RPMI8226 (cell line): ENCODE results near the gene NUDCD3.
A peak's percentile ranks its signal among the peaks of the same experiment; 100 is the strongest.

Experiments
- DNase-seq: peaks from one replicate; pipeline ENCODE4 v3.0.0-alpha.2; 2015

Gene NUDCD3

DNA sequence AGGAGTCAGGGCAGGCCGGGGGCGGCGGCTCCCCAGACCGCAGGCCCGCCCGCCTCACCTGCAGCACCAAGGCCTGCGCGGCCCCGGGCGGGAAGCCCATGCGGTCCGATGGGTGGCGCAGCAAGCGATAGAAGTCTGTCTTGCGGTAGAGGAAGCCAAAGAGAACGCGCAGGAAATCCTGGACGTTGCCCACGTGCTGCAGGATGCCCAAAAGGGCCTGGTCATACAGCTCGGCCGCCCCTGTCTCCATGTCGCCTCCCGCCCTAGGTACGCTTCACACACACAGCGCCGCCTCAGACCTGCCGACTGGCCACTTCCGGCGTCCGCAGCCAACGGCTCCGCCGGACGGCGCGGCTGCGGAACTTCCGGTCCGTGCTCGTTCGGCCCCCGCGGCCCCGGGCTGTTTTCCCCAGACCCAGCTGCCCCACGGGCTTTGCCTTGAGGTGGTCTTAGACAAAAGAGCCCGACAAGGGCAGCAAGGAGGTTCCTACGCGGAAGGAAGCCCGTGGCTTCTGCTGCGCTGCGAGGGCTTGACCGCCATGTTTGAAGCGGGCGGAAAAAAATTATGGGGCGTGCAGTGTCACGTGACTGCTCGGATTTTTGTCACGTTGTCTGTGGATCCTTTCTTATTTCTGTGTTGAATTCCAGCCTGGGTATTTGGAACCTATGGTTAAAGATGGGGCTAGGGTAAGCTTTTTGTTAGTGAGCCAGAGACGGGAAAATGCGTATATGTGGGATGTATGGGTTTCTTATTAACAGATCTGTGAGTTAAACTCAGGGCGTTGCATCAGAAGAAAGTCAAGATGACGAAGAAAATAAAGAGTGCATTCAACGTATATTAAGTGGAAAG is at the start of gene NUDCD3:
Gene NUDCD3 (minus strand): TSS at position 308 of the 850 bp plus-strand sequence. CDS start 58 bp downstream, at position 250.
- peak; percentile 92 for DNase-seq

DNA sequence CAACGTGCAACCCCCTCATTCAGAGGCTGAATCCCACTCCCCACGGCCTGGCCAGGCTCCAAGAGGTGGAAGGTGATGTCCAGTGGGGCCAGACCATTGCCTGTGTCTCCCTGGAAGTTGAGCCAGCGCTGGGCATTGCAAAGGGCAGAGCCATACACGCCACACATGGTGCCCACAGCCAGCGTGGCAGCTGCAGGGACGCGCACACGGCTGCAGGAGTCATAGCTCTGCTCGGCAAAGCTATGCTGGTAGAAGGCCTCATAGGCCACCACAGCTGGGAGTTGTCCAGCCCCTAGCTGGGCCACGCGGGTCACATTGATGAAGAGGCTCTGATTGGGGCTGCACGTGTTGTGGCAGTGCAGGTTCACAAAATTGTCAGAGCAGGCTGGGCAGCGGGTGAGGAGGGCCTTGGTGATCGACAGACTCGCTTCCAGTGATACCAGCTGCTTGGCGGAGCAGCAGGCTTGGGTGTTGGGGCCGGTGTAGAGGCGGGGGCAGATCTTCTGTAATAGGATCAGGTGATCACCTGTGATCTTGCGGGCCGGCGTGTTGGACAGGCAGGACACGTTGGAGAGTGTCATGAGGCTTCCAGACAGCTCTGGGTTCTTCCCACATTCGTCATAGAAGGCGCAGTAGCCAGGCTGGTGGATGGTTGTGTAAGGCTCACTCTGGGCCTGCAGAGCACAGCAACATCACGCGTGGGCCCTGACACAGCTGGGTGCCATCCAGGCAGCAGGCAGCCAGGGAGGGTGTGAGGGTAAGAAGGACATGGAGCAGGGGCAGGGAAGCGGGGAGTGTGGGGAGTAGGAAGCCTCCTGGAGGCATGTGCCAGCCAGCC is 49.4 kb upstream of the NUDCD3 start:
- DNase-seq: no peak

DNA sequence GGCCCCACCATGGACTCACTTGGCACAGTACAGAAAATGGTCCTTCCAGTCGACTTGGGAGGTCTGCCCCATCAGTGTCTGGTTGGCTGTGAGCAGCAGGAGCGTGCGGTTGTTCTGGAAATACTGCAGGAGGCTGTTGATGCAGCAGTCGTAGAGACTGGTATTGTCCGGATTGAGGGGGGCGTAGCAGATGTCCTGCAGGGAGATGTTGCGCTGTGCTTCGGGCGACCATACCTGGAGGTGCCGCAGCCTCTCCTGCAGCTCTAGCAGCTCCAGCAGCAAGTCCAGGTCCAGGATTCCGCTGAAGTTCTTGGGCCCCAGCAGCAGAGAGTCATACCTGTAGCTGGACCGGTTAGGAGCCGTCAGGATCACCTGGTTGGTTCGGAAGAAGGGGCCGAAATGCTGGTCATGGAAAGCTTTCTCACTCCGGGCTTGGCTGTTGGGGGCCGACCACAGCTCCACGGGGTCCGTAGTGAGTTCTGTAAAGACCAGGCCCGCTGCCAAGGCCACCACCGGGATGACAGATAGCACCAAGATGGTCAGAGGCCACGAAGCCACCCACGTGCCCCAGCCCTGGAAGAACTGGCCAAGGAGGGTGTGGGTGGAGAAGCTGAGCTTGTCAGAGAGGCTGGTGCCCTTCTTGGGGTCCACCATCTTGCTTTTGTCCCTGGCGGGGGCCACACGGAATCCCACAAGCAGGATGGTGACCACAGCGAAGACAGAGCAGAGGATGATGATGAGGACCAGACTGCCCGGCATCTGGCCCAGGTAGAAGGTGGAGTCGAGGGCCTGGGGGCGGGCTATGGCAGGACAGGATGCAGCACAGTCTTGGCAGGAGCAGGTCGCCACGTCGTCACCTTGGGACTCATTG is 48.6 kb upstream of the NUDCD3 start:
- no peak for DNase-seq

DNA sequence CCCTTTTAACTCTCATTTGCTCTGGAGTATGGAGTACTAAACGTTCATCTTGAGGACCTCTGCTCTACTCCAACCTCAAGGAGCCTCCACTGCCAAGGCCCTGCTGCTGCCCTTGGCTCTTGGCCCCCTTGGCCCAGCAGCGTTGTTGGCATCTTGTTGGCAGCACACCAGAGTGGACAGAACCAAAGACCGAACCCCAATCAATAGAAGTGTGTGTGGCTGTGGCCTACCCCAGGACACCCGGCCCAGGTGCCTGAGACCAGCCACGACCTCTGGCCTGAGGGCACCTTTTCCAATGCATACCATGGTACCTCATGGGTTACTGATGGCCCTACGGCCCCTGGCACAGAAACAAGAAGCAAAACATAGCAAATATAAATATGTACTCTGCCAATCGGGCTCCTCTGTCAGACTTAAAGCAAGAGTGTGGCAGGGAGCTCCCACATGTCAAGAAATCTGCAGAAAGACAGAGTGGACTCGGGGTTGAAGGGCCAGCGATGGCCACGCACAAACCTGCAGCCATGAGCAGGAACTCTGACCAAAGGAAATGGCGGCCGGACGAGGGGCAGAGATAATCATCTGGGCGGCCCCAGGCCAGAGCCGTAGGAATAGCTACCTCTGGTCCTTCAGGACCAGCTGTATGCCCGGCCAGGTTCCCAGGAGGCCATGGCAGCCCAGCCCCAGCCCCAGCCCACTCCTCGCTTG is 47.8 kb upstream of the NUDCD3 start:
- no peak for DNase-seq

DNA sequence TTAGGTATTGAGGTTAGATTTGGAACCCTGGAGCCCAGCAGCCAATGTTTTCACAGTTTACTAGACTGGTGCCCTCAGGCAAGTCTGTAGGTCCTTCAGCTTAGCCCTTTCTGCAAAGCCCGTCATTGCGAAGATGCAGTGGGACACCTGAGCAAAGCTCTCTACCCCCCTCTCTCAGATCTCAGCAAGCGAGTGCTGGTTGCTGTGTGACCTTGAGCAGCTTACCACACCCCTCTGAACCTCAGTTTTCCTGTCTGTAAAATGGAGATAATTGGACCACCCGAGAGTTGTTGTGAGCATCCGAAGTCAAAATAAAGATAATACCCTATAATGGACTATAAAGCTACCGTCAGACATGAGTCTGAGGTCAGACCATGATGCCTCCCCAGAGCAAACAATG is 47.0 kb upstream of the NUDCD3 start:
- no peak for DNase-seq

DNA sequence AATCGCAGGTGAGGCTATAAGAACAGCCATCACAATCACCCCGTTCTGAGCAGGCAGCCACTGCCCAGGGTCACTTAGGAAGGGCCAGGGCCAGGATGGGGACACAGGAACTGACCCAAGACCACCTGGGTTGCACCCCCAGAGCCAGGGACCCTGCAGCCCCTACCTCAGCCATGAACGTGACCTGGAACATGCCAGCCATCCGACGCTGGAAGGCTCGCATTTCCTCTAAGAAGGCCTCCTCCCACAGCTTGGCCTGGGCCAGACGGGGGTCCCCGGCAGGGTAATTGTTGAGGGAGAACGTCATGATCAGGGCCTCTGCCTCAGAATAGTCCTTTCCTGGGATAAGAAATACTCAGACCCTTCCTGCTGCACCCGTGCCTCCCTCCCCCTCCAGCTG is 45.6 kb upstream of the NUDCD3 start:
- DNase-seq: no peak

DNA sequence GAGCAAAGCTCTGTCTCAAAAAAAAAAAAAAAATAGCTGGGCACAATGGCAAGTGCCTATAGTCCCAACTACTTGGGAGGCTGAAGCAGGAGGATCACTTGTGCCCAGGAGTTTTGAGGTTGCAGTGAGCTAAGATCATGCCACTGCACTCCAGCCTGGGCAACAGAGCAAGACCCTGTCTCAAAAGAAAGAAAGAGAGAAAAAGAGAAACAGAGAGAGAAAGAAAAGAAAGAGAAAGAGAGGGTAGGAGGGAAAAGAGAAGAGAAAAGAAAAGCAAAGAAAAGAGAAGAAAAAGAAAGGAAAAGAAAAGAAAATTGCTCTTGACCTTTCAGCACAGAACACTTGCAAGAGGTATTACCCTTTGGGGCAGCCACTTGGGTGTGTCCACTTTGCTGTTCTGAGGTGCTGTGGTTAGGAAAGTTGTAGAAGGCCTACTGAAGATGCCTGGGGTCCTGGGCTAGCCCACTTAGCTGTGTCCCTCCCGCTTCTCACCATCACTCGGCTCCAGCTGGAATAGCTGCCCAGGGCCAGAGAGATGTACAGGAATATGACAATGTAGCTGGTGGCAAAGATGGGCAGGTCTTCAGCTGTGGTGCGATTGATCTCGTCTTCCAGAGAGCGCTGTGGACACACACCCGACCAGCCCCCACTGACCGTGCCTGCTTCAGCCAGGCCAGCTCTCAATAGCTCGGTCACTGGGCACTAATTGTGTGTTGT is 45.0 kb upstream of the NUDCD3 start:
- no peak for DNase-seq

DNA sequence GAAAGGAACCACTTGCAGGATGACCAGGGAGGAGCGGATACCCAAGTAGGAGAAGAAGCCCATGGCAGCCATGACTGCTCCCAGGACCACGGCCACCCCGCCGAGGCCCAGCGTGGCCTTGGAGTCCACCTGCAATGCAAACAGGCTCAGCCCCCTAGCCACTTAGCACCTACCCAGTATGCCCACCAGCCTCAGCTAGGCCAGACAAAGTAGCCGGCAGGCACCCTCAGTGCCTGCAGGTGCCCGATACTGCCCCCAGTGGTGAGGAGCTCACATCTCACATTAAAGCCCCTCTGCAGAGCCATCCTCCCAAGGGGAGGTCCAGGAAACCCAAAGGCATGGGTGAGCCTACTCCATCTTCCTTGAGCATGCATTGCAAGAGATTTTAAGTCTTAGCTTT is 44.0 kb upstream of the NUDCD3 start:
- DNase-seq: peak; percentile 79

DNA sequence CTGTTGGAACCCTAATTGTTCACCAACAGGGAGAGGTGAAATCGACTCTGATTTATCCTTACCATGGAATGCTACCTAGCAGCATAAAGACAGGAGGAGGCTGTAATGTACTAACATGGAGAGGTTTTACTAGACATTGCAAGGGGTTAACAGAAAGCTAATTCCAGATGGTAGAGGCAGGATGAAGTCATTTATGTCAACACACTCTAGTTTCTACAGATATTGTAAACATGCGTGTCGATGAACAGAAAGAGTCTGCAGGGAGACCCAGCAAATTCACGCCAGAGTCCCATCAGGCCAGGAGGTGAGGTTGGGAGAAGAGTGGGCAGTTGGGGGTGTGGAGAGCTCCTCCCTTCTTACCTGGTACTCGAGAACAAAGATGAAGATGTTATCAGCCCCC is 43.6 kb upstream of the NUDCD3 start:
- DNase-seq: no peak

DNA sequence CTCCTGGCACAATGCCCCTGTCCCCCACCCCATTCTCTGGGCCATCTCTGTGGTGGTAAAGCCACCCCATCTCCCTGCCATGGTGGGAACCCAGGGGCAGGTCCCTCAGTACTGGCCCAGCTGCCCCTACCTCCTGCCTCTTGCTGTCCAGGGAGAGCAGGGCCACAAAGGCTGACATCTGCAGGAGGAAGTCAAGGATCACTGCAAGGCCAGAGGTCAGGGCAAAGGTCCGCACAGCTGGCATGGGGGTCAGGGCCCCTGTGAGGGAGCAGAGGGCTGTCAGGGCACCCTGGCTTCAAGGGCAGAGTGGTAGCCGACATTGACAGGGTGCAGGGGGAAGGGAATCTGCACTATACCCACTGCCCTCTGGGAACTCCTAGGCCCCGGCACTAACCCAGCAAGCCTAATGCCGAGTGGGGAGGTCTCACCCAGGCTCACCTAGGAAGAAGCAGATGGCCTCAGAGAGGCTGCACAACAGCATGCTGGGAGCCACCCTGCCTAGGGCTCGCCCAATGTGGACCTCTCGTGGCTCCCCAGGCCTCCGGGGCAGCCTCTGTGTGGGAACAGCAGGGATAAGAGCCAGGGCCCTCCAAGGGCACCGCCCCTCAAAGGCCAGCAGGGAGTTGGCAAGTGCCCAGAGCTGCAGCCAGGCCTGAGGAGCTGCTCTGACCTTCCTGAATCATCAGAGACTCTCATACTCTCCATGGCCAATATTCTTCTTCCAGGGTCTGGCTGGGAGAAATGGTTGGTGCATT is 43.0 kb upstream of the NUDCD3 start:
- DNase-seq: no peak

DNA sequence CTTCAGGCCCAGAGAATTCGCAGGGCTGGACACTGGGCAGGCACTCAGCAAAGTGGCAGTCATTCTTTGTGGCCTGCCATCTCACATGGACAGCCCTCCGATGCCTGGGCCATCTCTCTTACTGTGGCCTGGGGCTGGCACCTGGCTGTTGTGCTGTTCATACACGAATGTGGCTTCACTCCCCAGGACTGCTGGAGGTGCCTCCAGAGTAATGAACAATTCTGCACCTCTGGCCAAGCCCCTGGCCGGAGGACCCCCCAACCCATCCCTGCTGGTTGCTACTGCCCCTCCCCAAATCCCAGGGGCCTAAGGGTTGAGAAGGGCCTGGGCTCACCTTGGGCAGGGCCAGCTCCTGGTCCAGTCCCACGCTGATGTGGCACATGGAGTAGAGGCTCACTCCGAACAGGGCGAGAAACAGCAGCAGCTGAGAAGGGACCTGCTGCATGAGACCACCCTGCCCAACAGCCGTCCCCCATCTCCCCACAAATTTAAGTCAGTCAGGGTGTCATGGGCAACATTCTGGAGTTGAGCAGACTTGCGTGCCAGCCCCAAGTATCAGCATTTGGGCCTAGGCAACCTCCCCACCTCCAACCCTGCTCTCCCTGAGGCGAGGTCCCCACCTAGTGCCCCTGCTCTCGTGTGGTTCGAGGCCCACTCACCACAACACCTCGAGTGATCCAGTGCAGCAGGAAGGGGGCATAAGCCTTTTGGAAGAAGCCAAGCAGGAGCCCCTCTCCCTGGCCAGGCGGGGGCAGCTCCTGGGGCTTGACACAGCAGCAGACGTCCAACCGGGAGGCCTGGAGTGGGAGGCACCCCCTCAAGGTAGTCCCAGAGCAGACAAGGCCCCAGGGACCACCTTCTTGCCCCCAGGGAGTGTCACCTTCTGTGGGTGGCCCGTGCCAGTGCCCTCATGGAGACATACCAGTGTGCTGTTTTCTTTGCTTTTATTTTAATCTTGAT is 41.2 kb upstream of the NUDCD3 start:
- no peak for DNase-seq

DNA sequence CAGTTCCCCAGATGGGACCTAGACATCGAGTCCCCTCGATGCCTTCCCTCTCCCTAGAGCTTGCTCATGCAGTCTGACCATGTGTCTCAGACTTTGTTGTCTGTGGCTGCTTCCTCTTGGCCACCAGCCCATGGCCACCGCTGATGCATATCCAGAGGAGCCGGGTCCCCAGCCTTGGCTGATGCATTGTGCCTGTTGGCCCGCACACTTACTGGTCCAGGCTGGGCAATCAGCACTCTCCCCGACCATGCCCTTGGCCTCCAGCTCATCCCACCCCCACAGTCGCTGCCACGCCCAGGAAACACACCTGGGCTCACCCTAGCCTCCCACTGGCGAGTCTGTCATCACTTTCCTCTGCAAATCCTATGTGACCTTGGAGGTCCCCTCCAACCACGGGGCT is 40.5 kb upstream of the NUDCD3 start:
- peak; percentile 53 for DNase-seq

DNA sequence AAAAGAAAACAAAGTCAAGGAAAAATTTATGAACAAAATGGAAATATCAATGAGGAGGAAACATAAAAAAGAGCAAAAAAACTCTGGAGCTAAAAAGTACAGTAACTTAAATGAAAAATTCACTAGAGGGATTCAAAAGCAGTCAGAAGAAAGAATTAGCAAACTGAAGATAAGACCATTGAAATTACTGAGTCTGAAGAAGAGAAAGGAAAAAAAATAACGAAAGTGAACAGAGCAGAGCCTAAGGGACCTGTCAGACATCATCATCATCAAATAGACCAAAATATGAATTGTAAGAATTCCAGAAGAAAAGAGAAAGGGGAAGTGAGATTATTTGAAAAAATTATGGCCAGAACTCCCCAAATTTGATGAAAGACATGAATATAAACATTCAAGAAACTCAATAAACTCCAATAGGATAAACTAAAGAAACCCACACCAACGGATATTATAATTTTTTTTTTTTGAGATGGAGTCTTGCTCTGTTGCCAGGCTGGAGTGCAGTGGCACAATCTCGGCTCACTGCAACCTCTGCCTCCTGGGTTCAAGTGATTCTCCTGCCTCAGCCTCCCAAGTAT is 34.4 kb upstream of the NUDCD3 start:
- DNase-seq: no peak

DNA sequence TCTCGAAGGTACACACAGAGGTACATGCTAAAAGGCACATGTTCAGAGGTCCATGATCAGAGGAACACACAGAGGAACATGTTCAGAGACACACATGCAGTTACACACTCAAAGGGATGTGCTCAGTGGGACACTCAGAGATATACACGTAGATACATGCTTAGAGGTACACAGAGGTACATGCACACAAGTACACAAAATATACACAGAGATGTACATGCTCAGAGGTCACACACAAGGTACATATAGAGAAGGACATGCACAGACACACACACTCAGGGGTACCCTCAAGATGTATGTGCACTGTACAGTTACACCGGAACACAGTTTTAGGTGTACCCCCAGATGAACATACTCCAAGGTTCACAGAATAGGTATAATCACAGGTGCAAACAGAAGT is 31.9 kb upstream of the NUDCD3 start:
- DNase-seq: no peak

DNA sequence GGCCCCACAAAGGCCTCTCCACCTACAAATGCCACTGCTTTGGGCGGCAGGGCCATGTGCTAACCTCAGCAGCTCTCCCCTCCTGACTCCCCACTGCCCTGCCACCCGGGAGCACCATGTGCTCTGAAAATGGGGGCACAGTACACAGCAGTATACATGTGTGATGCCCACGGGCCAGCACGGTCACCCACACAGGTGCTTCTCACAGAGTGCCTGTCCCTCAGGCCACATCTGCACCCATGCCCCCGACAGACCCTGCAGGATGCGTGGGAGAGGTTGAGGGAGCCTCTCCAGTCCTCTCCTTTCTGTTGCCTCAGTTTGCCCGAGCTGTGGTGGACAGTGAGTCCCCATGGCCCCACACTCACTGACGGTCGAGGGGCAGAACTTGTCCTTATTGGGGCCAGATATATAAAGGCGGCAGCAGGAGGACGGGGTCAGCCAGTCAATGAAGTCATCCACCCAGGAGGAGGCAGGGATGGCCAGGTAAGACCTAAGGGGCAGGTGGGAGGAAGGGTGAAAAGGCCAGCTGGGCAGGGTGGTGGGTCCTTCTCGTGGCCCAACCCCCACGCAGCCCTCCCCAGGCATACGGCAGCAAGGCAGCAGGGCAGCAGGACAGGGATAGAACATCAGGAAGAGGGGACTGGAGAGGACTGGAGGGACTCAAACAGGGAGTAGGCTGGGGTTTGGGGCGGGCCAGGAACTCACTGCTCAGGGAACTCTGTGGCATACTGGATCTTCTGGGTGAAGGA is 31.1 kb upstream of the NUDCD3 start:
- DNase-seq: no peak

DNA sequence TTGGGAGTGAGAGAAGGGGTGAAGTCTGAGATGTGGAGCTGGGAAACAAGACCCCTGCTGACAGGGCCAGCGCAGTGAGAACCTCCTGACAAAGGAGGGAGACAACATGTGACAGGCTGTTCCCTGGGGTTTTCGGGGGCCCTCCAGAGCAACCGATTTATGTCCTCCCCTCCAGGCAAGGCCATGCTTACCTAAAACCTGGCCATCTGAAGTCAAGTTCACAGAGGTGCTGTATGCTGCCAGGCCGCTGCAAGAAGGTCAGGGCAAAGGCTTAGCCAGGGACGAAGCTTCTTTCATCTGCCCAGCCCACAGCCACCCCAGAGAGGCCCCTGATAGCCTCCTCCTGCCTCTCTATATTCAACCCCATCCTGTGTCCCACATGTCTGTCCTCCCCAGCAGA is 30.1 kb upstream of the NUDCD3 start:
- DNase-seq: no peak

DNA sequence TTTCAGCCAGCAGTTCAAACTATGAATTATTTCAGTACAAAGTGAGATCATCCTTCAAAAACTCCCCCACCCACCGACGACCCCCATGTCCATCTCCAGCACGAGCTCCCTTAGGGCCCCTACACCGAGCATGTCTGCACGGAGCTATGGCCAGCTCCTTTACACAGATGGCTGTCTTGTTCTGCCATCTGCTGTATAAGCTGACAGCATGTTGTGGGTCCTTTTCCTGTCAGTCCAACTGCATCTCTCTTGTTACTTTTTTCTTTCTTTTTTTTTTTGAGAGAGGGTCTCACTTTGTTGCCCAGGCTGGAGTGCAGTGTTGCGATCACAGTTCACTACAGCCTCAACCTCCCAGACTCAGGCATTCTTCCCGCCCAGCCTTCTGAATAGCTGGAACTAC is 29.1 kb upstream of the NUDCD3 start:
- no peak for DNase-seq

DNA sequence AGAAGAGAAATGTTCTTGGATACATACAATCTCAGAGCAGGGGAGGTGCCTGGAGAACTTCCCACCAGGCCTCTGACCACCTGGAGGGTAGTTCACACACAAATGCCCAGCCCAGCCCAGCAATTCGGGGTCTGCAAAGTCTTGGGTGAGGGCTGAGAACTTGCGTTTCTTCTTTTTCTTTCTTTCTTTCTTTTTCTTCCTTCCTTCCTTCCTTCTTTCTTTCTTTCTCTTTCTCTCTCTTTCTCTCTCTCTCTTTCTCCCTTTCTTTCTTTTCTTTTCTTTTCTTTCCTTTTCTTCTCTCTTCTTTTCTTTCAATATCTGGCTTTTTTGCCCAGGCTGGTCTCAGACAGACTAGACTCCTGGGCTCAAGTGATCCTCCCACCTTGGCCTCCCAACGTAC is 28.3 kb upstream of the NUDCD3 start:
- no peak for DNase-seq

DNA sequence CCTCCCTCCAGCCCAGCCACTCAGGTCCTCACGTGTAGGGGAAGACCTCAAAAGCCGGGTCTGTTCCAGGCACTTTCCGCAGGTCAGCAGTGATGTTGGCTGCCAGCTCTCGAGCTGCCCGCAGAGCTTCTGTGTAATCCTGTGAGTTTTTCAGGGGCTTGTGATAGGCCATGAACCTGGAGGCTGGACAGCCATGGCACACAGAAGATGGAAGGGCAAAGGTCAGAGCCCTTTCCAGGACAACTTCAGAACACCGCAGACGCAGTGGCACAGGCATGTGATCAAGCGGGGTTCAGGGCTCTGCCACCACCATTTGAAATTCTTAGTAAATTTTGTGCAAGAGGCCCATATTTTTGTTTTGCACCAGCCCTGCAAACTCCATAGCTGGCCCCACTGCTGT is 26.7 kb upstream of the NUDCD3 start:
- no peak for DNase-seq
